NCI-H446 treated with DMSO at 0.1 percent for 48 hours (cell line): ENCODE data around the gene MAML3.
"Not testable (repeated sequence)": the region's sequence is repeated elsewhere in the genome, so short reads cannot be mapped to it uniquely, and the experiment has no call there.

Experiments used
- DNase-seq: peaks from one replicate; lab custom pipeline; 2025; lab: John Stamatoyannopoulos, UW

MAML3 gene

DNA sequence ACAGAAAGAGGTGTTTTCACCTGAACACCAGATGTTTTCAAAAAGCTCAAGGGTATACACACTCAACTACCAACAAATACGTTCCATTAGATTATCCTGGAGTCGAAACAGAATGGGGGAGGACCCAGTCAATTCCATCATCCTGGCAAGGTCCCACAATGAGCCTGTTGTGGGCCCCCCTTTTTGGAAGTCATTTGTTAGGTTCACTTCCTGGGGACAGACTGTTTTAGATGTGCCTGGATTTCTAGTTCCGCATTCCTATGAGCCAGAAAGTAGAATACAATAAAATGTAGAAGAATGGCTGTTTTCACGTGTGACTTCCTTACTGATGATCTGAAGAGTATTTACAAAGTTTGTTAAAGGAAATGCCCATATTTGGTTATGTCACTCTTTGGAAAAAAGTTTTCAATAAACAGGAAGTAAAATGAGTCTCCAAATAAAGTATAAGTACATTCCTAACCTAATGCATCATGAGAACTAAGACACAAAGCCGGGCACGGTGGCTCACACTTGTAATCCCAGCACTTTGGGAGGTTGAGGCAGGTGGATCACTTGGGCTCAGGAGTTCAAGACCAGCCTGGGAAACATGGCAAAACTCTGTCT, 192.5 kb downstream of the MAML3 start:
- no peak for DNase-seq

DNA sequence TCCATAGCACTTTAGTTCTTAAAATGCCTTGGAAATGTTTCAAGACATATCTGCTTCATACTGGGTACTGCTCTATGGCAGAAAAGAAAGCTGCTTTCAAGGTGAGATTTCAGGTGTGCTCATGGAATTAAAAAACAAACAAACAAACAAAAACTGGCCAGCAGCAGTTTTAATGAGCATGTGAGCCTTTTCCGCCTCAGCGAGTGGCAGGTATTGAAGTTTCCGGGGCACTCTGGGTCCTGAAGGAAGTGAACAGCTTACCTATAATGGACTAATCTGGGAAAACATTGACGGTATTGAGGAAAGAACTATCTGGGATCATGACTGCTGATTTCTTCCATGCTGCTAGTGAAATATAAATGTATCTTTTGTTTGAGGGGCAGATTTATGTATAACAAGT, 194.6 kb downstream of the MAML3 start:
- DNase-seq: no peak

DNA sequence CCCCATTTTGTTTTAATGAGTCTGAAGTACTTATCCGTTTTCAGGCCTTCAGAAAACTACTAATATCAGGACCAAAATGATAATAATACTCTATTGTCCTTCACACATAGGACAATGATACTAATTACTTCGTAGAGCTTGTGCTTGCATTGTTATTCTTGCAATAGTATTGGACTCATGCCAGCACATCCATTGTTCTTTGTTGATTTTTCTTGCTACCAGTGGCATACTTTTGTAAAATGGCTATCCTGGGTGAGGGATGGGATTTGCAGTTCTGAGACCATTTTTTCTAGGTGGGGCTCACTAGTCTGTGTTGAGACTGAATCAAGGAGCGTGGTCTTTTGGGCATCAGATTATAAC, 195.3 kb downstream of the MAML3 start:
- DNase-seq: no peak

DNA sequence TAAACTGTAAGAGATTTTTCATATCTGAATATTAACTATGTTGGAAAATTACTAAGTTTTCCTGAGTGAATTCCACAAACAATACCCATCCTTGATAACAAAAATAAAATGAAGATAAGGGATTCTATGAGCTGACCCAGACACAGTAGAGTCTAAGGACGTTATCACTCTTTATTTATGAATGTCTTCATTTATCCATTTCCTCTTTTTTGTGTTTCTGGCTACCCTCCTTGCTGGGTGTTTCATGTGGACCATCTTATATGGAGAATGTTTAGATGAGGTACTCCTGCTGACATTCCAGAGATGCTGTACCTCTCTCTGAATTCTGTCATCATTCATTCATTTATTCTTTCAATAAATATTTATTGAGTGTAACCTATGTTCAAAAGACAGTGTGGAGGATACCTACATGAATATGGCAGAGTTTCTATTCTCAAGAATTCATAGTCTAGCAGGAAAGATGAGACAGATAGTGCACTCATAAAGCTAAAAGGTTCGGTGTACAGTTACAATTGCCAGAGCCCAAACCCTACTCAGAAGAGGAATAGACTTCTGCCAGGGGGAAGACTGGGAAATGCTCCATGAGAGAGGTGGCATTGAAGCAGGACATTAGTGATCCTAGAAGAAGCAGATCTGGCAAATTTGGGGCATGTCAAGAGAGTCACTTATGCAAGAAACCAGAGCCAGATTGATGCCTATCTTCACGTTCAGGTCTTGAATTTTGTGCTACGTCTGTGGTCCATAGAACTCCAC, 195.8 kb downstream of the MAML3 start:
- no peak for DNase-seq

DNA sequence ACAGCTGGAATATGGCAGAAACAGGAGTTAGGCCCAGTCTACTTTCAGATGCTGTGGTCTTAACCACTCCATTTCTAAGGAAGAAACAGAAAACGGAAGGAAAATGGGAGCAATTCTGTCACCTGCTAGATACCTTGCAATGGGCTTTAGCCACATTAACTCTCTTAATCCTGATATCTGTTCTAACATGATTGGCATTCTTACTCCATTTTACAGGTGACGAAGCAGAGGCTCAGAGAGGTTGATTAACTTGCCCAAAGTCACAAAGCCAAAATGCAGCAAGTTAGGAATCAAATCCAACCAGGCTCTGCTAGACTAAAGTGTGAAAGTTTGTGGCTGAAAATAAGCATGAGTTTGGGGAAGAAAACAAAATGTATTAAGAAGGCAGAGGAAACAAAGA, 196.9 kb downstream of the MAML3 start:
- no peak for DNase-seq

DNA sequence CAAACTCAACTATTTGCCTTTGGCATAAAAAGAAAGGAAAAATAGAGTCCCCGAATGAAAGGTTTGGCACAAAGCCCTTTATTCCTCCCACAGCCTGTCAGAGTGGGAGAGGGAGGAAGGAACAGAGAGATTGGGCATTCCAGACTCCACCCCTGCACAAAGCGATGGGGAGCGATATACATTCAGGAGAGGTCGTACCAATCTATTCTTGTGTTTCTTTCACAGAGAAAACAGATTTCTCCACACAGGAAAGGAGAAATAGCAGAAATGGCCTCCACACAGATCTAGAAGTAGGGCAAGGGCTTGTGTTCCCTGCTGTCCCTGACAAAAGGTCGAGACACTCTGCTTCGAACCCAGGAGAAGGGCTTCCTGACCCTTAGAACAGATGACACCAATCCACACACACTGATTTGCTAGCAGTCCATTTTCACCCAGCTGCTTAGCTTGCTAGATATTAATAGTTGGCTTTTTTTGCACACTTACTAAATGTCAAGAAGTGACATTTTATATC, 197.4 kb downstream of the MAML3 start:
- DNase-seq: peak; percentile 59

DNA sequence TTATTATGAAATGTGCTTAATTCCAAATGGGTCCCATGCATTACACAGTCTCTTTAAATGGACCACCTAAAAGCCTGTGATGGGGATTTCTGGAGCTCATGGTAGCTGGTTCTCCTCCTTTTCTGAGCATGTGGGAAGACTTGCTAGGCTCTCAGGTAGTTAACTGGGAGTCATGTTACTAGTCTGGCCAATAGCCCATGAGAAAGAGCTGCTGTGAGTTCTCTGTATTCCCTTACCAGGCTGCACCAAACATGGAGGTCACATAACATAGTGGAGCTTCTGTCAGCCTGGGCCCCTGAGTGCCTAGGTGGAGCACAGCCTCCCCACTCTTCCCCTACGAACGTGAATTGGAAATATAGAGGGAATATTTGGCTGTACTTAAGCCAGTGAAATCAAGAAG, 198.4 kb downstream of the MAML3 start:
- peak; percentile 25 for DNase-seq

DNA sequence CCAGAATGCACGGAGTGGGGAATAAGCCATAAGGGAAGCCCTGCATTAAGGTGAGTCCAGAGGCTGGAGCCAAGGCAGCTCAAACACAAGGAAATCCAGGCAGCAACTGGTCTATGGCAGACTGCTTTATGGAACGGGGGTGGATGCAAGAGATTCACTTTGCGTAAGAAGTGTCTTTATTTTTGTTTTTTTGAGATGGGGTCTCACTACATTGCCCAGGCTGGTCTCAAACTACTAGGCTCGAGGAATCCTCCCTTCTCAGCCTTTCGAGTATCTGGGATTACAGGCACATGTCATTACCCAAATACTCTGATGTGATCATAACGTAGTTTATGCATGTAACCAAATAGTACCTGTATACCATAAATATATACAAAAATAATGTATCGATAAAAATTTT, 199.5 kb downstream of the MAML3 start:
- DNase-seq: no peak

DNA sequence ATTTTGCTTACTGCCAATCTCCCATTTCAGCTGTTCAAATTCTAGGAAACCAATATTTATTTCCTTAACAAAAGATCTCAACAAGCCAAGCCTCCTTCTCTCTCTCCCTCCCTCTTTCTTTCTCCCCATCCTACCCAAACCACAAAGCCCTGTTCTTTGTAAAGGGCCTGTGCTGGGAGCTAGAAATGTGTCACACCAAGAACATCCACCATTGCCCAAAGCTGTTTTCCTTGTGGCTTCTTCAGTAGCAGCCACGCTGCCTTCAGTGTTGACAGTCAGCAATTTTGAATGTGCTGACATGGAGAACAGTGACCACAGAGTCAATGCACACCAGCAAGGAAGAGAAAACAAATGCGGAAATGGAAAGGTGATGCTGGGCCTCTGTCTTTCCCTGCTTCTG, 203.0 kb downstream of the MAML3 start:
- DNase-seq: no peak

DNA sequence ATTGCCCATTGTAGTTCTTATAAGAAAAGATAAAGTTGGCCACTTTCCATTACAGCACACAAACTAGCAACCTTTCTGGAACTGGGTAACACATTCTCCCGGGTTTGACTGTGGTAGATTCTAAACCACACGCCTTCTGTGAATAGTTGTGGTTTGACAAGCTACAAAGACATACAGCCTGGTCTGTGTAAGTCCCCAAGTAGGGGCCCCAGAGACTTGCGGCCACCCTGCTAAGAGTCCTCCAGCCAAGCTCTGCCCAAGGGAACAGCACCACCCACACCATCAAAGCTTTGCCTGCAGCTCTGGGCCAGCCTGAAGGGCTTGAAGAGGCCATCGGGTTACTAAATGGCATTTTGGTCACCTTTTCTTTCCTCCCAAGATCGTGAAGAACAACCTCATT, 203.4 kb downstream of the MAML3 start:
- no peak for DNase-seq

DNA sequence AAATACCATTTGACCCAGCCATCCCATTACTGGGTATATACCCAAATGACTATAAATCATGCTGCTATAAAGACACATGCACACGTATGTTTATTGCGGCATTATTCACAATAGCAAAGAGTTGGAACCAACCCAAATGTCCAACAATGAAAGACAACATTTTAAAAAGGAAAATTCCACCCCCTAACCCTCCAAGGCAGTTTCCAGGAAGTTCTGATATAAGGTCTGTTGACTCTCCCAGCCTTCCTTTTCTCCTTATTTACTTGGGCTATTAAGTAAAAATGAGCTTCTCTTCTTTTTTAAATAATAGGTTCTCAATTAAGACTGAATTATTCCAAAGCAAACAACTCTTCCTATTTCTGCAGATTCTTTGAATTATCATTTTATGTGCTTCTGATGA, 209.1 kb downstream of the MAML3 start:
- DNase-seq: not testable (repeated sequence)

DNA sequence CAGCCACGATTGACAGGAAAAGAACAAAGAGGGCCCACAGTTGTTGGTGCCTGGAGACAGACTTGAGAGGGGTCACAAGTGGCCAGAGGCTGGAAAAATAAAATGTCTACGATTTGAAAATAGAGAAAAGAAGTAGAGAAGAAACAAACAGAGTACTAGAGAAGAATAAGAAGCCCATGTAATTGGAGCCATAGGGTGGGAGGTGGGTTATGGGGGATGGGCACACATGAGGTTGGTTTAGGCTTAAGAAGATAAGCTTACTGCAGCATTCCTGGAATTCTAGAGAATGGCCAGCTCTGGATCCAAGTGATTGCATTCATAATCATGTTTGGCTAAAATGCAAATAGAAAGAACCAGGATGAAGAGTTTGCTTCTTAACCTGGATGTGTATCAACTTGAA, 210.7 kb downstream of the MAML3 start:
- no peak for DNase-seq

DNA sequence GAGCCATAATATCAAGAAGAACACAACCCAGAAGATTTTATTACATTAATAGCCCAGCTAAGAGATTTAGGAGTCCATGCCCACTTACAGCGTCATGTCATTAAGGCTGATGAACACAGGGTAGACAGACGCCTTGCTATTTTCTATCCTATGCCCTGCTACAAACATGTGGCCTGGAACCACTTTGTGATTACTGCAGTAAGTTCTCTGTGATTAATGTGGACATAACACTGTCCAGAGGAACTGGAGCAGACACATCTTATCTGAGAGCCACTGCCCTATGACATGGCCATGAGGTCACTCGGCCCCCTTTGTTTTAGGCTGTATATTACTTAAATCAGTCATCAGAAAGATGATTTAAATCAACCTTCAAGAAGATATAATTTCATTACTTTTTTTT, 211.7 kb downstream of the MAML3 start:
- no peak for DNase-seq

DNA sequence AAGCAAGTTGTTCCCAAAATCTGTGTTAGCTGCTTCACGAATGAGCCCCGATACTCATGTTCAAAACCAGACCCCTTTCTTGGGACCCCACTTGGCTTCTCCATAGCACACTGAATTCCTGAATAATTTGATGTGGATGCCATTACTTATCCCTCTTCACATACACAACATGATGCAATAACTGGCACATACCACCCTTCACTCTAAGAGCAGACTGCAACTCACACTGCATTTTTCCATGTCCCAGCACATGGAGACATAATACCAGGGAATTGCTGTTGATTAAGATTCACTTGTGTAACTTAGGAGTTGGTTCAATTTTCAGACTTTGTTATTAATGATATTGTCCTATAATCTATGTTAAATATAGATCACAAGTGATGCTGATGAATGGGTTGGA, 213.4 kb downstream of the MAML3 start:
- no peak for DNase-seq

DNA sequence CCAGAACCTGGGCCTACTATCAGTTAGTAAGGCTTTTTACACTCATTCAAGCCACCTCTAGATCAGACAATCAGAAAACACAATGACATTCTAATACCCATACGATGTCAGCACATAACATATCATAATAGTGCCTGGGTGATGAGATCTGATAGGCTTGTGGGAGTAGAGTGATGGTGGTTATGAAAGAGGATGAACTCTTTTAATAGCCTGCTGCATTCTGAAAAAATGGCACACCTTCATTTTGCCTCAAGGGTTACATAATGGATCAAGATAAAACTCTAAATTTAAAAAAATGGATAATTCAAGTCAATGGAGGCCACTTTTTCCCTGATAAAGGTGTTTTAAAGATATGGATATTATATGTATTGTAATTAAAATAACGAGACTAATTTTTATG, 215.6 kb downstream of the MAML3 start:
- no peak for DNase-seq

DNA sequence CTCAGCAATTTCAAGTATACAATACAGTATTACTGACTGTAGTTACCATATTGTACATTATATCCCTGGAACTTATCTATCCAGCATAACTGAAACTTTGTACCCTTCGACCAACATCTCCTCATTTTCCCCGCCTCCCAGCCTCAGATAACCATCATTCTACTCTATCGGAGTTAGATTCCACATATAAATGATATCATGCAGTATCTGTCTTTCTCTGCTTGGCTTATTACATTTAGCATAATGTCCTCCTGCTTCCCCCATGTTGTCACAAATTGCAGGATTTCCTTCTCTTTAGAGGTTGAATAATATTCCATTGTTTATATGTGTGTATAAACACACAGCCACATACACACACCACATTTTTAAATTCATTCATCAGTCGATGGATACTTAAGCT, 218.1 kb downstream of the MAML3 start:
- no peak for DNase-seq

DNA sequence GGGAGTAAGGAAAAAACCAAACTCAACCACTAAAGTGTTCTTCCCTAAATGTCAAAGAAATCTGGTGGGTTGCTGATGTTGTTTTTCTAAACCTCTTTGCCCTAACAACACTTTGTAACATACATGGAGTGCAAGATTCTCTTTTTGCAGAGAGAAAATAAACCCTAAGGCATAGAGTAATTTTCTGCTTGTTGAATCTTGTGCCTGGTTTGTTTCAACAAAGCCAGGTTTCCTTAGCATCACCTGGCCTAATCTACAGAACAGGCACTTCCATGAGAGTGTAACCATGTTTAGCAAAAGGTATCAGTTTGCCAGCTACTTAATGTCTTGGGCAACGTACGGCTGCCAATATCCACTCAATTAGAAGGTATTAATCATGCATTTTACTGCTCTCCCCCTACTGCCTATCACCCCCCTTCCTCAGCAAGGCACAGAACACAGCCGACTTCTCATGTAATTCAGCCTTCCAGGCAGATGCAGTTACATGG, 219.2 kb downstream of the MAML3 start:
- DNase-seq: peak; percentile 89

DNA sequence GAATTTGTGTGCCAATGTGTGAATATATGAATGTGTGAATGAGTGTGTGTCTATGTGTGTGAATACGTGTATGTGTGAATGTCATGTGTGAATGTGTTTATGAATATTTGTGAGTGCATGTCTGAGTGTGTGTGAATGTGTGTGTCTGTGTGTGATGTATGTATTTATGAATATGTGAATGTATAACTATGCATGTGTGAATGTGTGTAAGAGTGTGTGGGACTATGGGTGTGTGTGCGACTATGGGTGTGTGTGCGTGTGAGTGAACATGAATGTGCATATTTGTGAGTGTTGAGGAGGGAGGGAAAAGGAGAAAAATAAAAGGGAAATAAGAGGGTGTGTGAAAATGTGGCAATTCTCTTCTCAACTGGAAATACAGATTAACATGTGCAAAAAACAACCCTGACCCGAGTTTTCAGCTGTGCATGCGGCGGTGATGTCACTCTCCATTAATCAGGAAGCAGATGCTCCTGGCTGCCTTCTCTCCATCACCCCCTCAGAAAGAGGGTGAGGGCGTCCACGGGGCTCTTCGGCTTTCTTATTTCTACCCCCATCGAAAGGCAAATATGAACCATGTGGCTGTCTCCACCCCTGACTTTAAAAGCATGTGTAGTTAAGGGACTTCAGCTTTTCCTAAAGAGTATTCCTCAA, 219.8 kb downstream of the MAML3 start:
- peak; percentile 83 for DNase-seq

DNA sequence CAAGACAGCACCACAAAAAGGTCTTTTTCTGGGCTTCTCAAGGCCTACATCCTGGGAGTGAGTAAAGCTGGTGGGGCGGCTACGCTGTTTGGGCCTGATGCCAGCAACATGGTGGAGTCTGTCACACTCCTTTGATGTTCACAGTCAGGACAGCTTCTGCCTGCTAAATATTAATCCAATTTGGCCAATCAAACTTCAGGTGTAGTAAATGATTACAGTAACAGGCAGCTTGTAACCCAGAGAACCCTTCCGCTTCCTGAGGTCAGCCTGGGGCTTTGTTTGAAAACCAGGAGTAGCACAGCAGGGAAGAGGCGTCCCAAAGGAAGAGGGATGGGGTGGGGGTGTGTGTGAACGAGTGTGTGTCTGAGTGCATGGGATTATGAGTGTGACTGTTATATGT, 220.4 kb downstream of the MAML3 start:
- DNase-seq: no peak

DNA sequence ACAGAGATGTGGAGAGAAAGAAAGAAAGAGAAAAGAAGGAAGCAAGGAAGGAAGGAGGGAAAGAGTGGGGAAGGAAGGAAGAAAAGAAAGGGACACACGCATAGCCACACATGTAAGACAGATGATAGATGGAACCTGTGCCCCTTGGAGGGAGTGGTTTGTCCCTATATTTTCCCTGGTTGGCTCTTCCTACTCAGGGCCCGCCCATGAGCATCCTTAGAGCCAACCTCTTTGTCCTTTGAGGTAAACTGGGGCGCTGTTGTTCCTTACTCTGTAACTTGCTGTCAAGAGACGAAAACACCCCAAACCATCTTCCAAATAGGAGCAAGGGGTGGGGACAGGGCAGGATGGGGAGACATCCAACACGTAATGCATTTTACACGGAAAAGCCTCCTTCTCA, 220.9 kb downstream of the MAML3 start:
- no peak for DNase-seq

DNA sequence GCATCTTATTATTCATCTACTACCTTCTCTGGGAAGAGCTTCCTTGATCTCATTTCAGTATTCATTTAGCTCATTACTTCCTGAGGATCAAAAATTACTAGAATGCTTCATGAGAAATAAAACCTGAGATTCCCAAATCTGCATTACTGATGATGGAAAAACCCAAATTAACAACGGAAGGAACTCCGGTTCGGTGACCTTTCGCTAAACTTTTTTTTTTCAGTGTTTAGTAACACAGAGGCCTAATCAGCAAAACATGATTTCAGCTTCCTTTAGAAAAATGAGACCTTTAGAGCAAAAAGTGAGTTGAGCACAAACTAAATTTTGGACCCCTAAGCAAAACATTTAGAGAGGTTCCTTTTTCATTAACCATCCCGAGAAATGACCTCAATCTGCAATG, 229.2 kb downstream of the MAML3 start:
- DNase-seq: no peak

DNA sequence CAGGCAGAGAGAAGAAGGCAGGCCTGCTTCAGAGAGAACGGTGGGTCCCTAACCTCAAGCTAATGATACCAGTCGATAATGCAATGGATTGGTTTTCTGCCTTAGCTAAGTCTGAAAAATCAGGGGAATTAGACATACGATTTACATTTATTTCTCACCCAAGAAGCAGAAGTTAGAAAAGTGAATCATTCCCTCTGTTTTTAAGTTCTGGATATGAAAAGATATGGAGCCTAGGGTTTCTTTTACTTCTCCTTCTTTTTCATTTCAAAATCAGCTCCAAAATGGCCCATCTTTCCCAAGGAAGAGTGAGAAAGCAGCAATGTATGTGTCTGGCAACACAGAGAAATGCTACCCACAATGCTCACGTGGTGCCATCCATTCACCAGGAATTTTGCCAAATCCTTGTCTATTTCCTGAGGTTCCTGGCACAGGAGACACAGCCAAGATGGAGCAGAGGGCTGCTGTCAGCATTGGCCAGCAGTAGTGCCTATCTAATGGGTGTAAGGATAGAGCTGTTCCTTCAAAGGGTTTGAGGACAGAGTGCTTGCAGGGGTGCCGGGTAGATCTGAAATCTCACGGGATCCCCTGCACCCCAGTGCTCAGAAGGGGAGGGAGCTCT, 231.5 kb downstream of the MAML3 start:
- peak; percentile 98 for DNase-seq
